WERI-Rb-1 (cell line): ENCODE data around the gene LPO.

Source experiments
- DNase-seq: peaks from one replicate; pipeline ENCODE4 v3.0.0-alpha.2; 2020
- H3K27ac ChIP-seq: fragments of 250-450 bp; sonication (Bioruptor Pico); 2 replicates; pipeline ENCODE4 v1.5.1; 2020; ENCODE audit warnings: mild to moderate bottlenecking, moderate library complexity
- H3K27me3 ChIP-seq: fragments of 250-450 bp; sonication (Bioruptor Pico); 2 replicates; pipeline ENCODE4 v1.5.1; 2021; ENCODE audit warnings: mild to moderate bottlenecking, low read depth, moderate library complexity; ENCODE audit not compliant: insufficient read depth, severe bottlenecking
- H3K36me3 ChIP-seq: fragments of 250-450 bp; sonication (Bioruptor Pico); 2 replicates; pipeline ENCODE4 v1.5.1; 2020; ENCODE audit warnings: mild to moderate bottlenecking, moderate library complexity
- H3K4me3 ChIP-seq: 2 replicates; pipeline ENCODE4 v1.5.1; 2011; ENCODE audit warnings: low read depth, mild to moderate bottlenecking, control low read depth, low read length
- H3K9me3 ChIP-seq: fragments of 250-450 bp; sonication (Bioruptor Pico); 2 replicates; pipeline ENCODE4 v1.5.1; 2021; ENCODE audit warnings: mild to moderate bottlenecking, moderate library complexity; ENCODE audit not compliant: severe bottlenecking
- CTCF ChIP-seq: IDR thresholded peaks from 2 replicates; pipeline ENCODE4 v1.5.1; 2011; ENCODE audit warnings: low read depth, mild to moderate bottlenecking, control low read depth, inconsistent platforms, low read length

LPO gene

GRCh38 chr17:58252141-58252540 is 13.8 kb downstream of the LPO start:
- no peak for TF ChIP-seq CTCF
- H3K9me3 ChIP-seq, result no peaks in the 10 kb centered on the region
- H3K36me3 ChIP-seq, result no peaks in the 10 kb centered on the region
- no peak overlapping the region for H3K4me3 ChIP-seq
- no peaks in the 10 kb centered on the region for H3K27me3 ChIP-seq
- H3K27ac ChIP-seq, result no peak overlapping the region
- DNase-seq, result no peak

- no peak overlapping the region for H3K4me3 ChIP-seq
- no peak overlapping the region for H3K27ac ChIP-seq
- no peaks in the 10 kb centered on the region for H3K27me3 ChIP-seq
- no peak for TF ChIP-seq CTCF
- DNase-seq, result no peak
- no peaks in the 10 kb centered on the region for H3K36me3 ChIP-seq
- H3K9me3 ChIP-seq, result no peaks in the 10 kb centered on the region
These were observed 14.7 kb downstream of the LPO start for GRCh38 chr17:58253082-58253481.

GRCh38 chr17:58254803-58255202 is 16.4 kb downstream of the LPO start:
- Histone ChIP-seq H3K36me3 (no peaks in the 10 kb centered on the region), H3K4me3 (no peak overlapping the region), H3K9me3 (no peaks in the 10 kb centered on the region), H3K27me3 (no peaks in the 10 kb centered on the region), H3K27ac (no peak overlapping the region)
- peak; percentile 45 for DNase-seq
- peak; percentile 86 for TF ChIP-seq CTCF

GRCh38 chr17:58262149-58262548 is 23.8 kb downstream of the LPO start:
- DNase-seq, result no peak
- no peak overlapping the region for H3K4me3 ChIP-seq
- H3K27ac ChIP-seq, result no peak overlapping the region
- H3K36me3 ChIP-seq, result no peaks in the 10 kb centered on the region
- no peaks in the 10 kb centered on the region for H3K27me3 ChIP-seq
- H3K9me3 ChIP-seq, result no peaks in the 10 kb centered on the region
- no peak for TF ChIP-seq CTCF

- H3K36me3 ChIP-seq, result no peaks in the 10 kb centered on the region
- TF ChIP-seq CTCF, result no peak
- no peaks in the 10 kb centered on the region for H3K27me3 ChIP-seq
- H3K9me3 ChIP-seq, result no peaks in the 10 kb centered on the region
- H3K4me3 ChIP-seq, result no peak overlapping the region
- no peak overlapping the region for H3K27ac ChIP-seq
- DNase-seq, result no peak
These were observed 25.4 kb downstream of the LPO start for GRCh38 chr17:58263773-58264172.

- Histone ChIP-seq H3K36me3 (no peaks in the 10 kb centered on the region), H3K4me3 (no peak overlapping the region), H3K27me3 (no peaks in the 10 kb centered on the region), H3K9me3 (no peaks in the 10 kb centered on the region), H3K27ac (no peak overlapping the region)
- TF ChIP-seq CTCF, result no peak
- no peak for DNase-seq
These were observed 26.2 kb downstream of the LPO start for GRCh38 chr17:58264407-58265103.
